LNCaP clone FGC (cell line): ENCODE data around the gene SPEM2.

Experiments used
- DNase-seq: peaks from one replicate; pipeline ENCODE4 v3.0.0-alpha.2; 2011; ENCODE audit warnings: low read depth
- H3K4me3 ChIP-seq: 2 replicates; pipeline ENCODE4 v1.5.1; 2011; ENCODE audit warnings: mild to moderate bottlenecking, low read depth, low read length, control low read depth
- TF ChIP-seq, protein P1 (sequence below): IDR thresholded peaks from 2 replicates; pipeline ENCODE4 v1.5.1; 2012; ENCODE audit warnings: mild to moderate bottlenecking; ENCODE audit not compliant: control insufficient read depth, insufficient read depth; ENCODE audit errors: extremely low read depth

The SPEM2 gene

DNA sequence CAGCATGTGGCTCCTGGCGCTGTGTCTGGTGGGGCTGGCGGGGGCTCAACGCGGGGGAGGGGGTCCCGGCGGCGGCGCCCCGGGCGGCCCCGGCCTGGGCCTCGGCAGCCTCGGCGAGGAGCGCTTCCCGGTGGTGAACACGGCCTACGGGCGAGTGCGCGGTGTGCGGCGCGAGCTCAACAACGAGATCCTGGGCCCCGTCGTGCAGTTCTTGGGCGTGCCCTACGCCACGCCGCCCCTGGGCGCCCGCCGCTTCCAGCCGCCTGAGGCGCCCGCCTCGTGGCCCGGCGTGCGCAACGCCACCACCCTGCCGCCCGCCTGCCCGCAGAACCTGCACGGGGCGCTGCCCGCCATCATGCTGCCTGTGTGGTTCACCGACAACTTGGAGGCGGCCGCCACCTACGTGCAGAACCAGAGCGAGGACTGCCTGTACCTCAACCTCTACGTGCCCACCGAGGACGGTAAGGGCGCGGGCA lies 17.1 kb upstream of the SPEM2 start:
- TF ChIP-seq, protein P1, sequence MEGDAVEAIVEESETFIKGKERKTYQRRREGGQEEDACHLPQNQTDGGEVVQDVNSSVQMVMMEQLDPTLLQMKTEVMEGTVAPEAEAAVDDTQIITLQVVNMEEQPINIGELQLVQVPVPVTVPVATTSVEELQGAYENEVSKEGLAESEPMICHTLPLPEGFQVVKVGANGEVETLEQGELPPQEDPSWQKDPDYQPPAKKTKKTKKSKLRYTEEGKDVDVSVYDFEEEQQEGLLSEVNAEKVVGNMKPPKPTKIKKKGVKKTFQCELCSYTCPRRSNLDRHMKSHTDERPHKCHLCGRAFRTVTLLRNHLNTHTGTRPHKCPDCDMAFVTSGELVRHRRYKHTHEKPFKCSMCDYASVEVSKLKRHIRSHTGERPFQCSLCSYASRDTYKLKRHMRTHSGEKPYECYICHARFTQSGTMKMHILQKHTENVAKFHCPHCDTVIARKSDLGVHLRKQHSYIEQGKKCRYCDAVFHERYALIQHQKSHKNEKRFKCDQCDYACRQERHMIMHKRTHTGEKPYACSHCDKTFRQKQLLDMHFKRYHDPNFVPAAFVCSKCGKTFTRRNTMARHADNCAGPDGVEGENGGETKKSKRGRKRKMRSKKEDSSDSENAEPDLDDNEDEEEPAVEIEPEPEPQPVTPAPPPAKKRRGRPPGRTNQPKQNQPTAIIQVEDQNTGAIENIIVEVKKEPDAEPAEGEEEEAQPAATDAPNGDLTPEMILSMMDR, result no peak
- no peak overlapping the region for H3K4me3 ChIP-seq
- DNase-seq, result no peak

DNA sequence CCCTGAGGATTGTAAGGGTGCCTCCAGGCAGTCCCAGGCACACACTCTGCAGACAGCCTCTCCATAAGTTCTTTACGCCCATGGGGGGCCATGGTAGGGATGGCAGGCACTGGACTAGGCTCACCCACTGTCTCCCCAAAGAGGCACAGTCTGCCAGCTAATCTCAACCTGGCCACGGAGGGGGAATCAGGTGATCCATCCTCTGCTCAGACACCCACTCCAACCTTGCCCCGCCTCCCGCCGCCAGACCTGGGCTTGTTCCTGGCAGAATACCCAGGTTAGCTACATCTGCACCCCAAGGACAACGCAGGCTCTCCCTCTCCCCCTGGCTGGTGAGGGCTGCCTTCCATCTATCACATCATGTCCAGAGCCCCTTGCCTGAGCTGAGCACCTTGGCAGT lies 16.6 kb upstream of the SPEM2 start:
- no peak for DNase-seq
- H3K4me3 ChIP-seq, result no peak overlapping the region
- TF ChIP-seq, protein P1, result no peak

DNA sequence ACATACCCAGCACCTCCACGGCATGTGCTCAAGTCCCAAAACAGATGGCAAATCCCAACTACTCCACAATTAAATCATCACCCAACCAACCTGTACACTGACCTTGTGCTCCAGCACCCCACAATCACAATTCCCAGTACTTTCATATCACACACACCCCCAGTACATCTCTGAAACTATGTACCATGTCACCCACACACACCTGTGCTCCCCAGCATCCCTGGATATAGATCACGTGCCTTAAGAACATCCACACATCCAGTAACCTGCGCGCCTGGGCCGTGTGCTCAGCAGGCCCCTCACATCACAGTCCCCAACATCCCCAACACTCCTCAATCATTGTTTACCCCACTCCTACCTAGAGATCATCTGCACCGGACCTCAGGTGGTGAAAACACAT lies 15.7 kb upstream of the SPEM2 start:
- no peak for DNase-seq
- TF ChIP-seq, protein P1, result no peak
- H3K4me3 ChIP-seq, result no peak overlapping the region

DNA sequence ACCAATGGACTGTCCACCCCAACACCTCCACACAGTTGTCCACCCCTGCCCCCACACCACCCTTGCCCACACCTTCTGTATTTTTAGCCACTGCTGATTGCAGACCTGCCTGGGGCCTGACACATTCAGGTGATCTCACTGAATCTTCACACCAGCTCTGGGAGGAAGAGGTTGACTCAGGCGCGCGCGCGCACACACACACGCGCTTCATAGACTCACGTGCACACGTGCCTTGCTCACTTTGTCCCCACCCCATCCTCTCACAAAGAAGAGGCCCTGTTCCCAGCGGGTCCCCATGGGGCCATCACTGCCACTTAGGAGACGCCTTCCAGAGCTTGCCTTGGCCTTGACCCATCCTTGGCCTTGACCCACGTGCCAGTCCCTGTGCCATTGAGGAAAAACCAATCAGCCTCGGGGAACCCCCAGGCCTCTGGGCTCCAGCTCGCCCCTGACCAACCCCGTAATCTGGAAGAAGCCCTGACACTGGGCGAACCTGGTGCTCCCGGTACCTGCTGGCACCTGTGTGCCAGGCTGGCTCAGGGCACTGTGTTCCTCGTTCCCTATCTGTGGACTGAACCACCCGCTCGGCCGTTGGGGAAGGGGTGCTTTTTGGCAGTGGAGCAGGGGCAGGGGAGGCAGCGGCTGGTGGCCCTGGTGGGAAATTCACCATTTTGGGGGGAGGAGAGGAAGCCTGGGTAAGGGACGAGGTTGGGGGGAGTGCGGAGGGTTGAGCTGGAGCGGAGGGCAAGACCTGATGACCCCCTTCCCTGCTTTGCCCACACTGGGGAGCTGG lies 14.6 kb upstream of the SPEM2 start:
- no peak for DNase-seq
- H3K4me3 ChIP-seq, result no peak overlapping the region
- TF ChIP-seq, protein P1, result no peak

DNA sequence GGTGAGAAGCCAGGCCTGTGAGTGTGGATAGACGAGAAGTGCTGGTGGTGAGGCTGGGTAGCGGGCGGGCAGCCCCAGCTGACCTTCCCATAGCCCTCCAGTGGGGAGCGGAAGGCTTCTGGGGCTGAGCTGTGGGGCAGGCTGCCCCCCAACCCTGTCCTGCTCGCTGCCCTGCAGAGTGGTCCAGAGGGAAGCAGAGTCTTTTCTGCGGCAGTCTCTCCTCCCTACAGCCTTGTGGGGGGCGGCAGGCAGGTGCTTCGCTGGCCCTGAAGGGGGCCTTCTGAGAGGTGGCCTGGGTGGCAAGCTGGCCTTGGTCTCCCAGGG lies 14.0 kb upstream of the SPEM2 start:
- H3K4me3 ChIP-seq, result no peak overlapping the region
- TF ChIP-seq, protein P1, result no peak
- DNase-seq, result no peak

DNA sequence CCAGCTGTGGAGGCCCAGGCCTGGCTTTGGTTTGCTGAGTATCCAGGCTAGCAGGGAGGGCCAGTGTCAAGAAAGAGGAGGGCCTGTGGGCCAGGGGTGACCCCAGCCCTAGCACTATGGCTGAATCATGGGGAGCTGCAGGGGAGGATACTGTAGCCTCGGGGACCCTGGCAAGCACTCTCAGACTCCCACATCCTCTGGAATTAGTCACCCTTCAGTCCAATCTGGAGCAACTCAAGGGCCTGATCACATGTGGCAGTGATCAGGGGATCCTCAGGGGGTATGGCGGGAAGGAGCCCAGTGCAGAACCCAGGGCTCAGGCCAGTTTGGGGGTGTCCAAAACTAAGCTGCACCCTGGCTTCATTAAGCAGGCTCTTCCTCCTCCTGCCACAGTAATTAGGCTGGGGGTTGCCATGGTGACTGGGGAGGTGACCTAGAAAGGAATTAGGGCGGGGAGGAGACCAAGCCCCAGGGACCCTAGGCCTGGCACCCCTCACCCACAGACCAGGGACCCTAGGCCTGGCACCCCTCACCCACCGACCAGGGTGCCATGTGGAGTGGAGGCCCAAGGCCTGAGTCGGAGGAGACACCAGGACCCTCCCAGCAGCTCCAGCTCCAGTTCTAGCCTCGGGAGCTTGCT lies 11.9 kb upstream of the SPEM2 start:
- DNase-seq, result no peak

More for the DNA sequence above, 11.9 kb upstream of the SPEM2 start:
- H3K4me3 ChIP-seq, result no peak overlapping the region
- TF ChIP-seq, protein P1, result no peak
